ENCODE results near the gene AEBP2. TPM values are rescaled to one million over a fixed set of nuclear protein-coding genes. Genes with fewer than 3 reads are reported as not detected.
A peak's percentile ranks its signal among the peaks of the same experiment; 100 is the strongest.
"Not testable (repeated sequence)": the region's sequence is repeated elsewhere in the genome, so short reads cannot be mapped to it uniquely, and the experiment has no call there.

The AEBP2 gene, protein sequence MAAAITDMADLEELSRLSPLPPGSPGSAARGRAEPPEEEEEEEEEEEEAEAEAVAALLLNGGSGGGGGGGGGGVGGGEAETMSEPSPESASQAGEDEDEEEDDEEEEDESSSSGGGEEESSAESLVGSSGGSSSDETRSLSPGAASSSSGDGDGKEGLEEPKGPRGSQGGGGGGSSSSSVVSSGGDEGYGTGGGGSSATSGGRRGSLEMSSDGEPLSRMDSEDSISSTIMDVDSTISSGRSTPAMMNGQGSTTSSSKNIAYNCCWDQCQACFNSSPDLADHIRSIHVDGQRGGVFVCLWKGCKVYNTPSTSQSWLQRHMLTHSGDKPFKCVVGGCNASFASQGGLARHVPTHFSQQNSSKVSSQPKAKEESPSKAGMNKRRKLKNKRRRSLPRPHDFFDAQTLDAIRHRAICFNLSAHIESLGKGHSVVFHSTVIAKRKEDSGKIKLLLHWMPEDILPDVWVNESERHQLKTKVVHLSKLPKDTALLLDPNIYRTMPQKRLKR
- 10 to 100 TPM; 22.6 to 83.1 (median 44.6) TPM for total RNA-seq
- polyA plus RNA-seq: 10 to 100 TPM; 15.7 to 32.9 (median 20.8) TPM
- long read RNA-seq, donor 1, full-length matches to known transcripts: 2 of 2 reads
- long read RNA-seq, donor 1, partial matches to known transcripts: 0 of 2 reads
- long read RNA-seq, donor 1, other reads (novel, unspliced or antisense): 0 of 2 reads
- long read RNA-seq, donor 2, partial matches to known transcripts: 7 of 9 reads
- long read RNA-seq, donor 2, other reads (novel, unspliced or antisense): 0 of 9 reads
- long read RNA-seq, donor 3, full-length matches to known transcripts: 6 of 6 reads
- long read RNA-seq, donor 3, partial matches to known transcripts: 0 of 6 reads
- long read RNA-seq, donor 3, other reads (novel, unspliced or antisense): 0 of 6 reads
- long read RNA-seq, donor 4, partial matches to known transcripts: 0 of 11 reads
- long read RNA-seq, donor 4, other reads (novel, unspliced or antisense): 11 of 11 reads
- long read RNA-seq, donor 5, full-length matches to known transcripts: 30 of 50 reads
- long read RNA-seq, donor 5, partial matches to known transcripts: 0 of 50 reads
- long read RNA-seq, donor 5, other reads (novel, unspliced or antisense): 20 of 50 reads
- long read RNA-seq, donor 6, partial matches to known transcripts: 1 of 9 reads
- long read RNA-seq, donor 6, other reads (novel, unspliced or antisense): 8 of 9 reads
- long read RNA-seq, donor 7, partial matches to known transcripts: 0 of 1 reads
- long read RNA-seq, donor 7, other reads (novel, unspliced or antisense): 0 of 1 reads
- long read RNA-seq, donor 8, full-length matches to known transcripts: 6 of 11 reads
- long read RNA-seq, donor 8, partial matches to known transcripts: 5 of 11 reads
- long read RNA-seq, donor 8, other reads (novel, unspliced or antisense): 0 of 11 reads
- long read RNA-seq, donor 9, full-length matches to known transcripts: 2 of 2 reads
- long read RNA-seq, donor 9, partial matches to known transcripts: 0 of 2 reads
- long read RNA-seq, donor 9, other reads (novel, unspliced or antisense): 0 of 2 reads
- long read RNA-seq, donor 10, full-length matches to known transcripts: 4 of 10 reads
- long read RNA-seq, donor 10, partial matches to known transcripts: 6 of 10 reads
- long read RNA-seq, donor 10, other reads (novel, unspliced or antisense): 0 of 10 reads

DNA sequence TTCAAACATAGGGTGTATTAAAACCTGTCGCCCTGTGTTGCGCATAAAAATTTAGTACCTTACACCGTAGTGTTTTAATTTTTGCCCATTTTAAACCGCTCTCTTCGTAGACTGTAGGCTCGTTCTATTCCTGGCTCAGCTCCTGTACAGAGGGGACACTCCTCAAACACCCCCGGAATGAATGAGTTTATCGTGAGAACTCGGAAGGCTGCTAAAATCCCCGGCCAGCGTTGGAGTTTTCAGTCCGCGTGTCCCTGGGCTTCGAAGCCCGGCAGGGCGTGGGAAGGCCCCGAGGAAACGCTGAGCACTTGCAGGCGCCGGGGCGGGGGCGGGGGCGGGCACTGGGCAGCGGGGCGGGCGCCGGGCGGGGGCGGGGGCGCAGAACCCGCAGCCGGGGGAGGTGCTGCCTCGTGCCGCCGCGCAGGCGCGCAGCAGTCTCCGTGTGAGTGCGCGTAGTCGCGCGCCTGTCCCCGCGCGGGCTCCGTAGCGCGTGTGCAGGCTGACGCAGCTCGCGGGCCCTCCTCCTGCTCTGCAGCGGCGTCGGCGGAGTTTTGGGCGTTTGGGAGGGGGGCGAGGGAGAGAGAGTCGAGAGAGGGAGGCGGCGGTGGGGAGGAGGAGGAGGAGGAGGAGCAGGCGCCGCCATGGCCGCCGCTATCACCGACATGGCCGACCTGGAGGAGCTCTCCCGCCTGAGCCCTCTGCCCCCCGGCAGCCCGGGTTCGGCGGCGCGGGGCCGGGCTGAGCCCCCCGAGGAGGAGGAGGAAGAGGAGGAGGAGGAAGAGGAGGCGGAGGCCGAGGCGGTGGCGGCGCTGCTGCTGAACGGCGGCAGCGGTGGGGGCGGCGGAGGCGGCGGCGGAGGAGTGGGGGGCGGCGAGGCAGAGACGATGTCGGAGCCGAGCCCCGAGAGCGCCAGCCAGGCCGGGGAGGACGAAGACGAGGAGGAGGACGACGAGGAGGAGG, at the start of gene AEBP2:
TSS of gene AEBP2 (plus strand) at position 434 of the 960 bp plus-strand sequence. CDS start at position 642, 208 bp downstream.
- no peaks in the 10 kb centered on the region for H3K9me3 ChIP-seq (replicated peaks in 1 of 3)
- peaks cover 0 to 6% of the 10 kb centered on the region in 2 donors for H3K36me3 ChIP-seq (replicated peaks in 1 of 2)
- WGBS, 4 donors: 6 to 25% (median 8%) methylated on average over 19 to 102 of the region's 102 CpGs
- H3K4me1 ChIP-seq (replicated peaks in 1 of 2): peaks cover 11 to 27% of the 10 kb centered on the region in 2 donors
- peak; percentile 94 to 98 (median 95) for DNase-seq
- peak within 1 kb of the TSS; percentile 75 to 92 (median 88) for H3K27ac ChIP-seq
- H3K27me3 ChIP-seq: no peaks in the 10 kb centered on the region
- TF ChIP-seq POLR2A (IDR thresholded peaks at IDR 0.05): peak; percentile 66 to 90
- TF ChIP-seq, protein P1, sequence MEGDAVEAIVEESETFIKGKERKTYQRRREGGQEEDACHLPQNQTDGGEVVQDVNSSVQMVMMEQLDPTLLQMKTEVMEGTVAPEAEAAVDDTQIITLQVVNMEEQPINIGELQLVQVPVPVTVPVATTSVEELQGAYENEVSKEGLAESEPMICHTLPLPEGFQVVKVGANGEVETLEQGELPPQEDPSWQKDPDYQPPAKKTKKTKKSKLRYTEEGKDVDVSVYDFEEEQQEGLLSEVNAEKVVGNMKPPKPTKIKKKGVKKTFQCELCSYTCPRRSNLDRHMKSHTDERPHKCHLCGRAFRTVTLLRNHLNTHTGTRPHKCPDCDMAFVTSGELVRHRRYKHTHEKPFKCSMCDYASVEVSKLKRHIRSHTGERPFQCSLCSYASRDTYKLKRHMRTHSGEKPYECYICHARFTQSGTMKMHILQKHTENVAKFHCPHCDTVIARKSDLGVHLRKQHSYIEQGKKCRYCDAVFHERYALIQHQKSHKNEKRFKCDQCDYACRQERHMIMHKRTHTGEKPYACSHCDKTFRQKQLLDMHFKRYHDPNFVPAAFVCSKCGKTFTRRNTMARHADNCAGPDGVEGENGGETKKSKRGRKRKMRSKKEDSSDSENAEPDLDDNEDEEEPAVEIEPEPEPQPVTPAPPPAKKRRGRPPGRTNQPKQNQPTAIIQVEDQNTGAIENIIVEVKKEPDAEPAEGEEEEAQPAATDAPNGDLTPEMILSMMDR (IDR thresholded peaks at IDR 0.05): no peak
- peak within 1 kb of the TSS; percentile 86 to 100 (median 93) for H3K4me3 ChIP-seq
- intact Hi-C loops (cut with DNase I): no loop called here

DNA sequence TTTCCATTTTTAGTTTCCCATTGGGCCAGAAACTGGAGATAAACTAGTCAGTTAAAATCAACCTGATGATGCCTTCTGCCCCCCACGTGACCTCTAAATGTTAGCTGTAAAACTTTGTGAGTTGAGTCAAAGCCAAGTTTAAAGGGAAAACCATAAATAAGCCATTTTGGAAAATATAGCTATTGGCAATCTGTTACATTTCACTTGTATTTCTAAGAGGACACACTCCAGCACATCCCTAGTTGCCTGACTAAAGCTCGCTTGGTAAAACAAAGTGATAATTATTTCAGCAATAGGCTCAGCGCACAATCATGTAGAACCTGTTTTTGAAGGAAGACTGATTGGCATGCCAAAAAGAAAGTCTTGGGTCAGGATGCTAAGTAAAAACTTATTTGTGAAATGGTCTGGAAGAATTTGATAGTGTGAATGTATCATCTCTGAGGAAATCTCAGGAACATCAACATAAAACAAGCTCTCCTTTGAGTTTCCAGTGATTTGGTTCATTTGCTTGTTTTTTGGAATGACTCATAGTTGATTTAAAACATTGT, 49.2 kb upstream of the AEBP2 start:
- intact Hi-C loops (cut with DNase I): no loop called here
- 69 to 81% (median 75%) methylated on average over 3 of the region's 3 CpGs for WGBS, 4 donors
- TF ChIP-seq, protein P1 (IDR thresholded peaks at IDR 0.05): no peak
- no peak for TF ChIP-seq POLR2A (IDR thresholded peaks at IDR 0.05)
- Histone ChIP-seq H3K9me3 (replicated peaks in 1 of 3) (no peaks in the 10 kb centered on the region), H3K4me1 (replicated peaks in 1 of 2) (no peaks in the 10 kb centered on the region), H3K36me3 (replicated peaks in 1 of 2) (no peaks in the 10 kb centered on the region), H3K27me3 (no peaks in the 10 kb centered on the region), H3K27ac (no peak overlapping the region), H3K4me3 (no peak overlapping the region)
- DNase-seq: peak in 1 of 7 donors; percentile 21

DNA sequence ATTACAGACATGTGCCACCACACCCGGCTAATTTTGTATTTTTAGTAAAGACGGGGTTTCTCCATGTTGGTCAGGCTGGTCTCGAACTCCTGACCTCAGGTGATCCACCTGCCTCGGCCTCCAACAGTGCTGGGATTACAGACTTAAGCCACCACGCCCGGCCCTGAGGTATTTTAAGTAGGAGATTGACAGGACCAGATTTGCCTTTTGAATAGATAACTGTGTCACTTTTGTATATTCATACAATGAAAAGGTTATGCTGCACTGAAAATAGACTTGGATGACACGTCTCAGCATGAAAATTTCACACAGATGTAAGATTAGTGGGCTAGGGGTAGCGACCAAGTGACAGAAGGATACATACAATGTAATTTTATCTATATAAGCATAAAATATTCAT, 46.6 kb upstream of the AEBP2 start:
- H3K4me1 ChIP-seq (replicated peaks in 1 of 2); H3K4me3 ChIP-seq; H3K27ac ChIP-seq; H3K27me3 ChIP-seq; intact Hi-C loops (cut with DNase I); H3K36me3 ChIP-seq (replicated peaks in 1 of 2); H3K9me3 ChIP-seq (replicated peaks in 1 of 3): not testable (repeated sequence)
- 90 to 95% (median 92%) methylated on average over 8 of the region's 8 CpGs for WGBS, 4 donors
- peak in 1 of 7 donors; percentile 25 for DNase-seq

Data from adrenal gland (tissue), 19 donors.